ENCODE measurements around the gene PPP4R3B. TPM values are rescaled to one million over a fixed set of nuclear protein-coding genes. Genes with fewer than 3 reads are reported as not detected.

Gene PPP4R3B
- total and polyA plus RNA-seq, 2 experiments from 2014 or later: 25.6 to 56.6 TPM

GRCh38 chr2:55610954-55611743 lies 6.3 kb downstream of the PPP4R3B start (continued):
- TF ChIP-seq, protein P1, sequence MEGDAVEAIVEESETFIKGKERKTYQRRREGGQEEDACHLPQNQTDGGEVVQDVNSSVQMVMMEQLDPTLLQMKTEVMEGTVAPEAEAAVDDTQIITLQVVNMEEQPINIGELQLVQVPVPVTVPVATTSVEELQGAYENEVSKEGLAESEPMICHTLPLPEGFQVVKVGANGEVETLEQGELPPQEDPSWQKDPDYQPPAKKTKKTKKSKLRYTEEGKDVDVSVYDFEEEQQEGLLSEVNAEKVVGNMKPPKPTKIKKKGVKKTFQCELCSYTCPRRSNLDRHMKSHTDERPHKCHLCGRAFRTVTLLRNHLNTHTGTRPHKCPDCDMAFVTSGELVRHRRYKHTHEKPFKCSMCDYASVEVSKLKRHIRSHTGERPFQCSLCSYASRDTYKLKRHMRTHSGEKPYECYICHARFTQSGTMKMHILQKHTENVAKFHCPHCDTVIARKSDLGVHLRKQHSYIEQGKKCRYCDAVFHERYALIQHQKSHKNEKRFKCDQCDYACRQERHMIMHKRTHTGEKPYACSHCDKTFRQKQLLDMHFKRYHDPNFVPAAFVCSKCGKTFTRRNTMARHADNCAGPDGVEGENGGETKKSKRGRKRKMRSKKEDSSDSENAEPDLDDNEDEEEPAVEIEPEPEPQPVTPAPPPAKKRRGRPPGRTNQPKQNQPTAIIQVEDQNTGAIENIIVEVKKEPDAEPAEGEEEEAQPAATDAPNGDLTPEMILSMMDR (conservative IDR thresholded peaks at IDR 0.05; ENCODE audit: low read depth in 2 of 2): no peak
- TF ChIP-seq CREB1 (CRISPR knock-in tag; IDR thresholded peaks at IDR 0.05; ENCODE audit: low read depth): no peak
- TF ChIP-seq JUNB (IDR thresholded peaks at IDR 0.05; ENCODE audit: unreplicated experiment): no peak
- TF ChIP-seq, protein P2, sequence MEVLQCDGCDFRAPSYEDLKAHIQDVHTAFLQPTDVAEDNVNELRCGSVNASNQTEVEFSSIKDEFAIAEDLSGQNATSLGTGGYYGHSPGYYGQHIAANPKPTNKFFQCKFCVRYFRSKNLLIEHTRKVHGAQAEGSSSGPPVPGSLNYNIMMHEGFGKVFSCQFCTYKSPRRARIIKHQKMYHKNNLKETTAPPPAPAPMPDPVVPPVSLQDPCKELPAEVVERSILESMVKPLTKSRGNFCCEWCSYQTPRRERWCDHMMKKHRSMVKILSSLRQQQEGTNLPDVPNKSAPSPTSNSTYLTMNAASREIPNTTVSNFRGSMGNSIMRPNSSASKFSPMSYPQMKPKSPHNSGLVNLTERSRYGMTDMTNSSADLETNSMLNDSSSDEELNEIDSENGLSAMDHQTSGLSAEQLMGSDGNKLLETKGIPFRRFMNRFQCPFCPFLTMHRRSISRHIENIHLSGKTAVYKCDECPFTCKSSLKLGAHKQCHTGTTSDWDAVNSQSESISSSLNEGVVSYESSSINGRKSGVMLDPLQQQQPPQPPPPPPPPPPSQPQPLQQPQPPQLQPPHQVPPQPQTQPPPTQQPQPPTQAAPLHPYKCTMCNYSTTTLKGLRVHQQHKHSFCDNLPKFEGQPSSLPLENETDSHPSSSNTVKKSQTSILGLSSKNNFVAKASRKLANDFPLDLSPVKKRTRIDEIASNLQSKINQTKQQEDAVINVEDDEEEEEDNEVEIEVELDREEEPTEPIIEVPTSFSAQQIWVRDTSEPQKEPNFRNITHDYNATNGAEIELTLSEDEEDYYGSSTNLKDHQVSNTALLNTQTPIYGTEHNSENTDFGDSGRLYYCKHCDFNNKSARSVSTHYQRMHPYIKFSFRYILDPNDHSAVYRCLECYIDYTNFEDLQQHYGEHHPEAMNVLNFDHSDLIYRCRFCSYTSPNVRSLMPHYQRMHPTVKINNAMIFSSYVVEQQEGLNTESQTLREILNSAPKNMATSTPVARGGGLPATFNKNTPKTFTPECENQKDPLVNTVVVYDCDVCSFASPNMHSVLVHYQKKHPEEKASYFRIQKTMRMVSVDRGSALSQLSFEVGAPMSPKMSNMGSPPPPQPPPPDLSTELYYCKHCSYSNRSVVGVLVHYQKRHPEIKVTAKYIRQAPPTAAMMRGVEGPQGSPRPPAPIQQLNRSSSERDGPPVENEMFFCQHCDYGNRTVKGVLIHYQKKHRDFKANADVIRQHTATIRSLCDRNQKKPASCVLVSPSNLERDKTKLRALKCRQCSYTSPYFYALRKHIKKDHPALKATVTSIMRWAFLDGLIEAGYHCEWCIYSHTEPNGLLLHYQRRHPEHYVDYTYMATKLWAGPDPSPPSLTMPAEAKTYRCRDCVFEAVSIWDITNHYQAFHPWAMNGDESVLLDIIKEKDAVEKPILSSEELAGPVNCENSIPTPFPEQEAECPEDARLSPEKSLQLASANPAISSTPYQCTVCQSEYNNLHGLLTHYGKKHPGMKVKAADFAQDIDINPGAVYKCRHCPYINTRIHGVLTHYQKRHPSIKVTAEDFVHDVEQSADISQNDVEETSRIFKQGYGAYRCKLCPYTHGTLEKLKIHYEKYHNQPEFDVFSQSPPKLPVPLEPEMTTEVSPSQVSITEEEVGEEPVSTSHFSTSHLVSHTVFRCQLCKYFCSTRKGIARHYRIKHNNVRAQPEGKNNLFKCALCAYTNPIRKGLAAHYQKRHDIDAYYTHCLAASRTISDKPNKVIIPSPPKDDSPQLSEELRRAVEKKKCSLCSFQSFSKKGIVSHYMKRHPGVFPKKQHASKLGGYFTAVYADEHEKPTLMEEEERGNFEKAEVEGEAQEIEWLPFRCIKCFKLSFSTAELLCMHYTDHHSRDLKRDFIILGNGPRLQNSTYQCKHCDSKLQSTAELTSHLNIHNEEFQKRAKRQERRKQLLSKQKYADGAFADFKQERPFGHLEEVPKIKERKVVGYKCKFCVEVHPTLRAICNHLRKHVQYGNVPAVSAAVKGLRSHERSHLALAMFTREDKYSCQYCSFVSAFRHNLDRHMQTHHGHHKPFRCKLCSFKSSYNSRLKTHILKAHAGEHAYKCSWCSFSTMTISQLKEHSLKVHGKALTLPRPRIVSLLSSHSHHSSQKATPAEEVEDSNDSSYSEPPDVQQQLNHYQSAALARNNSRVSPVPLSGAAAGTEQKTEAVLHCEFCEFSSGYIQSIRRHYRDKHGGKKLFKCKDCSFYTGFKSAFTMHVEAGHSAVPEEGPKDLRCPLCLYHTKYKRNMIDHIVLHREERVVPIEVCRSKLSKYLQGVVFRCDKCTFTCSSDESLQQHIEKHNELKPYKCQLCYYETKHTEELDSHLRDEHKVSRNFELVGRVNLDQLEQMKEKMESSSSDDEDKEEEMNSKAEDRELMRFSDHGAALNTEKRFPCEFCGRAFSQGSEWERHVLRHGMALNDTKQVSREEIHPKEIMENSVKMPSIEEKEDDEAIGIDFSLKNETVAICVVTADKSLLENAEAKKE (CRISPR knock-in tag; IDR thresholded peaks at IDR 0.05): no peak
- TF ChIP-seq POLR2AphosphoS5 (IDR thresholded peaks at IDR 0.05; ENCODE audit: low read depth): no peak

GRCh38 chr2:55609938-55610578 lies 7.4 kb downstream of the PPP4R3B start:
- Histone ChIP-seq H3F3A (replicated peaks; ENCODE audit: low read depth) (no peaks in the 10 kb centered on the region), H3K4me2 (no peak overlapping the region), H3K4me3 (no peak overlapping the region), H3K27me3 (ENCODE audit: insufficient read depth) (no peaks in the 10 kb centered on the region), H3K4me1 (ENCODE audit: insufficient read depth) (no peaks in the 10 kb centered on the region), H3K36me3 (ENCODE audit: insufficient read depth) (peaks cover 16% of the 10 kb centered on the region; the same call in 1 of the 2 replicates), H3K9me2 (ENCODE audit: insufficient read depth) (no peaks in the 10 kb centered on the region), H4K20me1 (replicated peaks; ENCODE audit: insufficient read depth) (0 out of 2 replicates have a peak, but pooled peaks cover 7% of the 10 kb centered on the region), H2AFZ (no peak overlapping the region), H3K27ac (ENCODE audit: low read depth) (no peak overlapping the region), H3K79me2 (replicated peaks; ENCODE audit: insufficient read depth) (peaks cover 66% of the 10 kb centered on the region)
- no peaks in the 10 kb centered on the region; the same call in 1 of the 3 replicates for H3K4me1 Mint-ChIP-seq
- DNase-seq (ENCODE audit: low spot score) (no peak), ATAC-seq (no peak)
- no peak overlapping the region for H3K4me3 Mint-ChIP-seq
- H3K9me3 Mint-ChIP-seq: no peaks in the 10 kb centered on the region
- peaks cover 3% of the 10 kb centered on the region for H3K27me3 Mint-ChIP-seq (ENCODE audit: insufficient read depth, low read depth, poor library complexity)
- no peak overlapping the region for H3K27ac Mint-ChIP-seq
- H3K36me3 Mint-ChIP-seq (ENCODE audit: low read depth): peaks cover 31% of the 10 kb centered on the region; the same call in 2 of the 3 replicates
- TF ChIP-seq NANOG (IDR thresholded peaks at IDR 0.05; ENCODE audit: borderline replicate concordance) (no peak), JUNB (IDR thresholded peaks at IDR 0.05; ENCODE audit: unreplicated experiment) (no peak), EZH2phosphoT487 (IDR thresholded peaks at IDR 0.05; ENCODE audit: unreplicated experiment) (no peak), CREB1 (CRISPR knock-in tag; IDR thresholded peaks at IDR 0.05; ENCODE audit: low read depth) (no peak), POLR2AphosphoS5 (IDR thresholded peaks at IDR 0.05; ENCODE audit: low read depth) (no peak), ZNF114 (CRISPR knock-in tag; IDR thresholded peaks at IDR 0.05) (no peak), EZH2 (IDR thresholded peaks at IDR 0.05; ENCODE audit: low read depth, unreplicated experiment) (no peak)
- TF ChIP-seq, protein P1 (conservative IDR thresholded peaks at IDR 0.05; ENCODE audit: low read depth in 2 of 2): no peak

All from GM23338 (cell line).